Astrocyte (in vitro differentiated cells and primary cell): ENCODE measurements around the gene ZNF689. TPM values are rescaled to one million over a fixed set of nuclear protein-coding genes. Genes with fewer than 3 reads are reported as not detected.

Experiments used
- DNase-seq: peaks from one replicate; pipeline ENCODE4 v3.0.0-alpha.2; 2010; ENCODE audit warnings: low read depth
- FAIRE-seq: peaks from 2 replicates; lab custom pipeline; 2011; peaks lifted over from hg19 to GRCh38; lab: Jason Lieb, UNC
- H2AFZ ChIP-seq: 2 replicates; pipeline ENCODE4 v1.6.0; 2012; ENCODE audit warnings: low read depth, low read length, inconsistent platforms
- H3K27ac ChIP-seq: 2 replicates; pipeline ENCODE4 v1.5.1; 2011; ENCODE audit warnings: low read depth, low read length, inconsistent platforms
- H3K27me3 ChIP-seq: 2 replicates; pipeline ENCODE4 v1.6.0; 2011; ENCODE audit warnings: low read length, inconsistent platforms; ENCODE audit not compliant: insufficient read depth
- H3K36me3 ChIP-seq: 2 replicates; pipeline ENCODE4 v1.5.1; 2011; ENCODE audit warnings: low read length, inconsistent platforms; ENCODE audit not compliant: insufficient read depth
- H3K4me1 ChIP-seq: 2 replicates; pipeline ENCODE4 v1.5.1; 2011; ENCODE audit warnings: low read length, inconsistent platforms; ENCODE audit not compliant: insufficient read depth
- H3K4me2 ChIP-seq: 2 replicates; pipeline ENCODE4 v1.6.0; 2012; ENCODE audit warnings: low read length, inconsistent platforms
- H3K4me3 ChIP-seq: 2 replicates; pipeline ENCODE4 v1.5.1; 2011; ENCODE audit warnings: low read depth, mild to moderate bottlenecking, low read length, inconsistent platforms; ENCODE audit not compliant: insufficient read depth
- H3K79me2 ChIP-seq: 2 replicates; pipeline ENCODE4 v1.6.0; 2012; ENCODE audit warnings: mild to moderate bottlenecking, low read length, inconsistent platforms; ENCODE audit not compliant: insufficient read depth
- H3K9ac ChIP-seq: 2 replicates; pipeline ENCODE4 v1.6.0; 2012; ENCODE audit warnings: mild to moderate bottlenecking, low read length, inconsistent platforms
- H3K9me3 ChIP-seq: 2 replicates; pipeline ENCODE4 v1.5.1; 2012; ENCODE audit warnings: low read depth, mild to moderate bottlenecking, low read length, inconsistent platforms; ENCODE audit not compliant: insufficient read depth
- H4K20me1 ChIP-seq: 2 replicates; pipeline ENCODE4 v1.6.0; 2012; ENCODE audit warnings: low read length, inconsistent platforms; ENCODE audit not compliant: insufficient read depth
- H3K27ac Mint-ChIP-seq: one replicate; pipeline ENCODE4 v1.8.0; 2021; ENCODE audit warnings: mild to moderate bottlenecking, mixed read lengths; ENCODE audit not compliant: unreplicated experiment
- H3K27me3 Mint-ChIP-seq: one replicate; pipeline ENCODE4 v1.8.0; 2021; ENCODE audit warnings: low read depth, mixed read lengths; ENCODE audit not compliant: unreplicated experiment
- H3K36me3 Mint-ChIP-seq: one replicate; pipeline ENCODE4 v1.8.0; 2021; ENCODE audit warnings: low read depth, mixed read lengths; ENCODE audit not compliant: unreplicated experiment
- H3K4me1 Mint-ChIP-seq: one replicate; pipeline ENCODE4 v1.8.0; 2021; ENCODE audit warnings: low read depth, mixed read lengths; ENCODE audit not compliant: unreplicated experiment
- H3K4me3 Mint-ChIP-seq: one replicate; pipeline ENCODE4 v1.8.0; 2021; ENCODE audit warnings: mild to moderate bottlenecking, moderate library complexity, mixed read lengths; ENCODE audit not compliant: unreplicated experiment
- H3K9me3 Mint-ChIP-seq: one replicate; pipeline ENCODE4 v1.8.0; 2021; ENCODE audit warnings: mild to moderate bottlenecking, mixed read lengths; ENCODE audit not compliant: unreplicated experiment
- EZH2 ChIP-seq: IDR thresholded peaks from 2 replicates; pipeline ENCODE4 v1.6.1; 2012; ENCODE audit warnings: mild to moderate bottlenecking, low read length, inconsistent platforms; ENCODE audit not compliant: insufficient read depth
- total RNA-seq: library from RNA; stranded (reverse); gene quantifications from 2 replicates; pipeline ENCODE4 v1.2.1, GENCODE V29; 2021
- TF ChIP-seq, protein P1 (sequence below): IDR thresholded peaks from 2 replicates; pipeline ENCODE4 v1.5.1; 2011; ENCODE audit warnings: low read depth, mild to moderate bottlenecking, inconsistent platforms, low read length, moderate library complexity; ENCODE audit not compliant: insufficient read depth

The ZNF689 gene
- total RNA-seq, 1 donor from 2014 or later, result 7.5 TPM

DNA sequence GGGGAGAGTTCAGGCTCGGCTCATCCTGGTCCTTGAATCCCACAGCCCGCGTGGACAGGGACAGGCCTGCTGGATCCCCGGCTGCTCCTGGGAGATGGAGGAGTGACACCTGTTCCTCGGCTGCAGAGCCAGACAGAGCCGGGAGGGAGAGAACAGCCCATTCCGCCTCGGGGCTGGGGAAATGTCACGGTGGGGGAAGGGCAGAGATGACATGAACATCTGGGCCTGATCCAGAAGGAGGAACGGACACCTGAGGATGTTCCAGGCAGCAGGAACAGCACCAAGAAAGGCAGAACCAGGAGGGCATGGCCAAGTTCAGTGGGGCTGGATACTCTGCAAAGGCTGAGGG lies 54.1 kb downstream of the ZNF689 start:
- Histone ChIP-seq H3K4me2 (no peak overlapping the region), H3K36me3 (no peaks in the 10 kb centered on the region), H3K27me3 (no peaks in the 10 kb centered on the region), H2AFZ (no peak overlapping the region), H3K27ac (no peak overlapping the region), H4K20me1 (peaks cover 5% of the 10 kb centered on the region), H3K9ac (no peak overlapping the region), H3K79me2 (peaks cover 24% of the 10 kb centered on the region), H3K4me3 (no peak overlapping the region), H3K9me3 (no peaks in the 10 kb centered on the region), H3K4me1 (peaks cover 9% of the 10 kb centered on the region)
- H3K27me3 Mint-ChIP-seq, result no peaks in the 10 kb centered on the region
- DNase-seq, result no peak
- H3K4me1 Mint-ChIP-seq, result peaks cover 5% of the 10 kb centered on the region
- TF ChIP-seq EZH2, result no peak
- TF ChIP-seq, protein P1, sequence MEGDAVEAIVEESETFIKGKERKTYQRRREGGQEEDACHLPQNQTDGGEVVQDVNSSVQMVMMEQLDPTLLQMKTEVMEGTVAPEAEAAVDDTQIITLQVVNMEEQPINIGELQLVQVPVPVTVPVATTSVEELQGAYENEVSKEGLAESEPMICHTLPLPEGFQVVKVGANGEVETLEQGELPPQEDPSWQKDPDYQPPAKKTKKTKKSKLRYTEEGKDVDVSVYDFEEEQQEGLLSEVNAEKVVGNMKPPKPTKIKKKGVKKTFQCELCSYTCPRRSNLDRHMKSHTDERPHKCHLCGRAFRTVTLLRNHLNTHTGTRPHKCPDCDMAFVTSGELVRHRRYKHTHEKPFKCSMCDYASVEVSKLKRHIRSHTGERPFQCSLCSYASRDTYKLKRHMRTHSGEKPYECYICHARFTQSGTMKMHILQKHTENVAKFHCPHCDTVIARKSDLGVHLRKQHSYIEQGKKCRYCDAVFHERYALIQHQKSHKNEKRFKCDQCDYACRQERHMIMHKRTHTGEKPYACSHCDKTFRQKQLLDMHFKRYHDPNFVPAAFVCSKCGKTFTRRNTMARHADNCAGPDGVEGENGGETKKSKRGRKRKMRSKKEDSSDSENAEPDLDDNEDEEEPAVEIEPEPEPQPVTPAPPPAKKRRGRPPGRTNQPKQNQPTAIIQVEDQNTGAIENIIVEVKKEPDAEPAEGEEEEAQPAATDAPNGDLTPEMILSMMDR, result no peak
- no peak overlapping the region for H3K27ac Mint-ChIP-seq
- no peak for FAIRE-seq
- no peaks in the 10 kb centered on the region for H3K36me3 Mint-ChIP-seq
- H3K4me3 Mint-ChIP-seq, result peak overlapping the region; percentile 62
- H3K9me3 Mint-ChIP-seq, result no peaks in the 10 kb centered on the region

DNA sequence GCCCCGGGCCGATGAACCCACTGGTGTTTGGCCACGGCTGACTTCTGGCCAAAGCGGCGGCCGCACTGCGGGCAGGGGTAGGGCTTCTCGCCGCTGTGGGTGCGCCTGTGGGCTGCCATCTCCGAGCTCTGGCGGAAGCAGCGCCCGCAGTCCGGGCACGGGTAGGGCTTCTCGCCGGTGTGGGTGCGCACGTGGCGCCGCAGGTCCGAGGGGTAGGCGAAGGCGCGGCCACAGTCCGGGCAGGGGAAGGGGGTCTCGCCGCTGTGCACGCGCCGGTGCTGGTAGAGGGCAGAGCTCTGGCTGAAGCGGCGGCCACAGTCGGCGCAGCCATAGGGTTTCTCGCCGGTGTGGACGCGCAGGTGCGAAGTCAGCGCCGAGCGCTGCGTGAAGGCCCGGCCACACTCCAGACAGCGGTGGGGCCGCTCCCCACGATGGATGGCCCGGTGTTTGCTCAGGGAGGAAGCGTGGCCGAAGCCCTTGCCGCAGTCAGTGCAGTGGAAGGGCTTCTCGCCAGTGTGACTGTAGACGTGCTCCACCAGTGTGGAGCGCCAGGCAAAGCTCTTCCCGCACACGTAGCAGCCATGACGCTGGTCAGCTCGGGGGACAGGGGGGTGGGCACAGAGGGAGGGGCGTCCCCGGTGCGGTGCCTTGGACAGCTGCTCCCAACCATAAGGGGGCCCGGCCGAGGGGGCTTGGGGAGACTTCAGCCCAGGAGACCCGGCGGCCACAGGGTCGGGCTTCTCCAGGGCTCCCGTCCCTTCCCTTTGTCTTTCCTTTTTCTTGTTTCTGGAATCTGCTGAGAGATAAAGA lies 54.7 kb downstream of the ZNF689 start:
- Histone ChIP-seq H3K27me3 (no peaks in the 10 kb centered on the region), H3K9ac (no peak overlapping the region), H3K4me1 (peaks cover 9% of the 10 kb centered on the region), H3K36me3 (no peaks in the 10 kb centered on the region), H3K79me2 (peaks cover 24% of the 10 kb centered on the region), H3K9me3 (no peaks in the 10 kb centered on the region), H3K27ac (no peak overlapping the region), H3K4me3 (no peak overlapping the region), H3K4me2 (no peak overlapping the region), H2AFZ (no peak overlapping the region), H4K20me1 (peaks cover 5% of the 10 kb centered on the region)
- peaks cover 5% of the 10 kb centered on the region for H3K4me1 Mint-ChIP-seq
- H3K27me3 Mint-ChIP-seq, result no peaks in the 10 kb centered on the region
- H3K9me3 Mint-ChIP-seq, result no peaks in the 10 kb centered on the region
- no peak for FAIRE-seq
- DNase-seq, result no peak
- peak overlapping the region; percentile 62 for H3K4me3 Mint-ChIP-seq
- H3K36me3 Mint-ChIP-seq, result no peaks in the 10 kb centered on the region
- TF ChIP-seq, protein P1, result no peak
- TF ChIP-seq EZH2, result no peak
- no peak overlapping the region for H3K27ac Mint-ChIP-seq

DNA sequence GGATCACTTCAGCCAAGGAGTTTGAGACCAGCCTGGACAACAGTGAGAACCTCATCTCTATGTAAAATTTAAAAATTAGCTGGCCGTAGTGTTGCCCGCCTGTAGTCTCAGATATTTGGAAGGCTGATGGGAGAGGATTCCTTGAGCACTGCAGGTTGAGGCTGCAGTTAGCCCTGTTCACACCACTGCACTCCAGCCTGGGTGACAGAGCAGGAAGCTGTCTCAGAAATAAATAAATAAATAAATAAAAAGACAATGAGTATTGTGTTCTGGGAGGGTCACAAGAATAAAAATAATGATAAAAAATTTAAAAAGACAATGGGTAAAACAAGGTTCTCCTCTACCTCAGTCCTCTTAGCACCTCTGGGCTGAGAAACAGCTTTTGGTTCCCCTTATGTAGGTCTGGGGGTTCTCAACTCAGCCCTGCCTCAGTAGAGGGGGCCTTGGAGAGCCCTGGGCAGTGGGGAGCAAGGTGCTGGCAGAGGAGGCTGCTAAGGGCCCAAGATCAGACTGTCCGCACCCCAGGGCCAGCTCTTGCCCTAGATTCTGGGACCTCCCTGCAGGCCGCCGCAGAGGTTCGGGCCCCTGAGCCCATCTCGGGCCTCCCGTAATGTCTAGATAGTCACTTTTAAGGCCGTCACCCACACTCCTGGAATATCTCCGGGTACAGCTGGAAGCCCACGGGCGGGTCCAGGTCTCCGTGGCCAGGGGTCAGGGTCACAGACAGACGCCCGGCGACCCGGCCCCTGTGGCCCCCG lies 55.5 kb downstream of the ZNF689 start:
- Histone ChIP-seq H3K9me3 (no peaks in the 10 kb centered on the region), H2AFZ (no peak overlapping the region), H3K4me3 (no peak overlapping the region), H3K27ac (no peak overlapping the region), H4K20me1 (peaks cover 5% of the 10 kb centered on the region), H3K4me1 (peaks cover 9% of the 10 kb centered on the region), H3K9ac (no peak overlapping the region), H3K4me2 (no peak overlapping the region), H3K36me3 (no peaks in the 10 kb centered on the region), H3K27me3 (no peaks in the 10 kb centered on the region), H3K79me2 (peaks cover 24% of the 10 kb centered on the region)
- TF ChIP-seq, protein P1, result no peak
- TF ChIP-seq EZH2, result no peak
- Mint-ChIP-seq H3K36me3 (no peaks in the 10 kb centered on the region), H3K4me3 (no peak overlapping the region), H3K4me1 (peaks cover 5% of the 10 kb centered on the region), H3K27ac (no peak overlapping the region), H3K27me3 (no peaks in the 10 kb centered on the region), H3K9me3 (no peaks in the 10 kb centered on the region)
- no peak for FAIRE-seq
- DNase-seq, result no peak
